Measurements from ENCODE around the gene DNER.

DNA sequence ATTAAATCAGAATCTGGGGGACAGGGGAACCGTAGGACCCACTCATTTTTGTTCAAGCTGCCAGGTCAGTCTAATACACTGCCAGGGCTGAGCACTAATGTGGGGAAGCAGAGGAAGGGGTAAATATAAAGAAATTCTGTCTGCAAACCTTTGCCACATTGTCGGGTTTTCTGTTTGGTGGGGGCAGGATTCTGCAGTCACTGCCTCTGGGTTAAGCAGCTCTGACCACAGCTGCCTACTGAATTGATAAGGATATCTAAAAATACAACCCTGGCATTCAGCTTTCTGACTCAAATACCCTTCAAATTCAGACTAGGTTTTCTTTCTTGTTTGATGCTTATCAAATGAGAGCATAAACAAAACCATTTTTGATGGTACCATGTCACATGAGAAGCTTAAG, 6.0 kb downstream of the DNER start:
- TF ChIP-seq, protein P1, sequence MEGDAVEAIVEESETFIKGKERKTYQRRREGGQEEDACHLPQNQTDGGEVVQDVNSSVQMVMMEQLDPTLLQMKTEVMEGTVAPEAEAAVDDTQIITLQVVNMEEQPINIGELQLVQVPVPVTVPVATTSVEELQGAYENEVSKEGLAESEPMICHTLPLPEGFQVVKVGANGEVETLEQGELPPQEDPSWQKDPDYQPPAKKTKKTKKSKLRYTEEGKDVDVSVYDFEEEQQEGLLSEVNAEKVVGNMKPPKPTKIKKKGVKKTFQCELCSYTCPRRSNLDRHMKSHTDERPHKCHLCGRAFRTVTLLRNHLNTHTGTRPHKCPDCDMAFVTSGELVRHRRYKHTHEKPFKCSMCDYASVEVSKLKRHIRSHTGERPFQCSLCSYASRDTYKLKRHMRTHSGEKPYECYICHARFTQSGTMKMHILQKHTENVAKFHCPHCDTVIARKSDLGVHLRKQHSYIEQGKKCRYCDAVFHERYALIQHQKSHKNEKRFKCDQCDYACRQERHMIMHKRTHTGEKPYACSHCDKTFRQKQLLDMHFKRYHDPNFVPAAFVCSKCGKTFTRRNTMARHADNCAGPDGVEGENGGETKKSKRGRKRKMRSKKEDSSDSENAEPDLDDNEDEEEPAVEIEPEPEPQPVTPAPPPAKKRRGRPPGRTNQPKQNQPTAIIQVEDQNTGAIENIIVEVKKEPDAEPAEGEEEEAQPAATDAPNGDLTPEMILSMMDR (IDR thresholded peaks at IDR 0.05; ENCODE audit: low read depth, low read length), result no peak
- no peak for TF ChIP-seq POLR2A (IDR thresholded peaks at IDR 0.05; ENCODE audit: extremely low read depth, insufficient read length)
- TF ChIP-seq, protein P2, sequence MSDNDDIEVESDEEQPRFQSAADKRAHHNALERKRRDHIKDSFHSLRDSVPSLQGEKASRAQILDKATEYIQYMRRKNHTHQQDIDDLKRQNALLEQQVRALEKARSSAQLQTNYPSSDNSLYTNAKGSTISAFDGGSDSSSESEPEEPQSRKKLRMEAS (IDR thresholded peaks at IDR 0.05; ENCODE audit: low read depth, low read length), result no peak

Measured in NB4 (cell line).